ENCODE results near the gene NAALADL2. TPM values are rescaled to one million over a fixed set of nuclear protein-coding genes. Genes with fewer than 3 reads are reported as not detected.

The NAALADL2 gene
- total RNA-seq, 1 donor from 2014 or later = 12.5 TPM

DNA sequence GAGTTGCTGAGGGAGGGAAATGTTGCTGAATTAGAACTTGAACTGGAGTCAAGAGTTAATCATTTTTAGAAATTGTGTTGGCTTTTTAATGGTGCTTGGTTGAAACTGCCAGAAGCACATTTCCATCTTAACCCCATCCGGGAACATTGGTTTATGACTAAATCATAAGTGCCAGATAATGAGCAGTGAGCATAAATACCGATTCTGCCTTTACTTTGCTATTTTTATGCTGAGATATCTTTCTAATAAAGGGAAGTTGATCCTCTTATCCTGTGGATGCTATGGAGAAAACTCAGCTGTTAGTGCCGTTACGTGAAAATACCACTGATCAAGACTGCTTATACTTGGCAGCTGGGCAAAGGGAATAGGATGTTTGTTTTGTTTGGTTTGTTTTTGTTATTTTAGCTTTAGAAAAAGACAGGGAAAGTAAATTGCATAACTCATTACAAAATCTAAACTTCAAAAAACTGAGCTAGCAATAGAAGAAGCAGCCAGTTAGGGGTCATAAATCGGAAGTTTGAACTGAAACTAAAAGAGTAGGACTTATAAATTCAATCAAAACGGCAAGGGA lies 813.1 kb downstream of the NAALADL2 start:
- intact Hi-C loops (cut with DNase I) = no loop called here
- Histone ChIP-seq H3K36me3 (no peaks in the 10 kb centered on the region), H3K27ac (no peak overlapping the region), H3K27me3 (no peaks in the 10 kb centered on the region), H3K4me3 (peak overlapping the region; percentile 17 to 36), H3K4me1 (no peaks in the 10 kb centered on the region), H3K9me3 (no peaks in the 10 kb centered on the region)
- no peak for TF ChIP-seq POLR2AphosphoS5 (IDR thresholded peaks at IDR 0.05; ENCODE audit: insufficient read depth in 1 of 2, low read depth in 1 of 2)
- DNase-seq (ENCODE audit: extremely low spot score in 2 of 2) = no peak

DNA sequence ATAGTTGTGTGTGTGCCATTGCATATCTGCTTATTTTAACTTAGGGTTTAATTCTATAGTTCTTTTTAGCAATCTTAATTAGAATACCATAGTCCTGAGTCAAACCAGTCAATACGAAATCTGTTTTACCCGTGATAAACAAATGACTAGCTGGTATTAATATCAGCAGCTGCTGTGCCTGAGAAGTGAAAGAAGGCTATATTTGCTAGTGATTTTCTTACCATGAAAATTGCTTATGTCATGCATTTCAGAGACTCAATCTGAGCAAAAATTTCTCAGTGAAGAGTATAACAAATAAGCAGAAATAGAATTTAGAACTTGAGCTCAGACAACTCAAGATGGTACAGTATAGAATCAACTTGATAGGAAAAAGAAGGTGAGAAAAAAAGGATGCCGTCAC lies 820.4 kb downstream of the NAALADL2 start:
- TF ChIP-seq POLR2AphosphoS5 (IDR thresholded peaks at IDR 0.05; ENCODE audit: insufficient read depth in 1 of 2, low read depth in 1 of 2) = no peak
- TF ChIP-seq, protein P1, sequence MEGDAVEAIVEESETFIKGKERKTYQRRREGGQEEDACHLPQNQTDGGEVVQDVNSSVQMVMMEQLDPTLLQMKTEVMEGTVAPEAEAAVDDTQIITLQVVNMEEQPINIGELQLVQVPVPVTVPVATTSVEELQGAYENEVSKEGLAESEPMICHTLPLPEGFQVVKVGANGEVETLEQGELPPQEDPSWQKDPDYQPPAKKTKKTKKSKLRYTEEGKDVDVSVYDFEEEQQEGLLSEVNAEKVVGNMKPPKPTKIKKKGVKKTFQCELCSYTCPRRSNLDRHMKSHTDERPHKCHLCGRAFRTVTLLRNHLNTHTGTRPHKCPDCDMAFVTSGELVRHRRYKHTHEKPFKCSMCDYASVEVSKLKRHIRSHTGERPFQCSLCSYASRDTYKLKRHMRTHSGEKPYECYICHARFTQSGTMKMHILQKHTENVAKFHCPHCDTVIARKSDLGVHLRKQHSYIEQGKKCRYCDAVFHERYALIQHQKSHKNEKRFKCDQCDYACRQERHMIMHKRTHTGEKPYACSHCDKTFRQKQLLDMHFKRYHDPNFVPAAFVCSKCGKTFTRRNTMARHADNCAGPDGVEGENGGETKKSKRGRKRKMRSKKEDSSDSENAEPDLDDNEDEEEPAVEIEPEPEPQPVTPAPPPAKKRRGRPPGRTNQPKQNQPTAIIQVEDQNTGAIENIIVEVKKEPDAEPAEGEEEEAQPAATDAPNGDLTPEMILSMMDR (IDR thresholded peaks at IDR 0.05) = no peak
- TF ChIP-seq POLR2A (IDR thresholded peaks at IDR 0.05) = no peak
- intact Hi-C loops (cut with DNase I) = no loop called here

DNA sequence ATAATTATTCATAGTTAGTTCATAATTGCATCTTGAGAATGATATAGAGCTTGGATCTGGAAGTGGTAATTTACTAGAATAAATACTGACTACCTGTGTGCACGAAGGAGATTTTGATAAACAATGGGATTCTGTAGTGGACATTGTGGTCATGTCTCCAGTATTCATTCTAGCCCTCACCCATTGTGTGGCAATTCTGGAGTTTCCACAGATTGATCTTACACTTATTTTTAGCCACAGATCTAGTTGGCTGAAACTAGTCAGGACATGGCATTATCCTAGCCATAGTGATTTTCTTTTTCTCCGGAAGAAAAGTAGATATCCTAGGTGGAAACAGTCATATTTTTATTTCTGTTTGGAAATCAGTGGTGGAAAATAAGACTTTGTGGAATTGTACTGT lies 833.1 kb downstream of the NAALADL2 start:
- no peaks in the 10 kb centered on the region for H3K9me3 ChIP-seq
- H3K4me3 ChIP-seq = no peak overlapping the region
- intact Hi-C loops (cut with DNase I) = no loop called here
- no peak for DNase-seq (ENCODE audit: extremely low spot score in 2 of 2)
- no peaks in the 10 kb centered on the region for H3K27me3 ChIP-seq
- H3K27ac ChIP-seq = no peak overlapping the region
- H3K4me1 ChIP-seq = no peaks in the 10 kb centered on the region
- no peaks in the 10 kb centered on the region for H3K36me3 ChIP-seq
- TF ChIP-seq, protein P1 (IDR thresholded peaks at IDR 0.05) = no peak
- no peak for TF ChIP-seq POLR2A (IDR thresholded peaks at IDR 0.05)
- no peak for TF ChIP-seq POLR2AphosphoS5 (IDR thresholded peaks at IDR 0.05; ENCODE audit: insufficient read depth in 1 of 2, low read depth in 1 of 2)

More for the DNA sequence above, 820.4 kb downstream of the NAALADL2 start:
- DNase-seq (ENCODE audit: extremely low spot score in 2 of 2) = no peak
- H3K27ac ChIP-seq = no peak overlapping the region
- H3K9me3 ChIP-seq = no peaks in the 10 kb centered on the region
- H3K4me1 ChIP-seq = no peaks in the 10 kb centered on the region
- no peak overlapping the region for H3K4me3 ChIP-seq
- no peaks in the 10 kb centered on the region for H3K36me3 ChIP-seq
- H3K27me3 ChIP-seq = no peaks in the 10 kb centered on the region

DNA sequence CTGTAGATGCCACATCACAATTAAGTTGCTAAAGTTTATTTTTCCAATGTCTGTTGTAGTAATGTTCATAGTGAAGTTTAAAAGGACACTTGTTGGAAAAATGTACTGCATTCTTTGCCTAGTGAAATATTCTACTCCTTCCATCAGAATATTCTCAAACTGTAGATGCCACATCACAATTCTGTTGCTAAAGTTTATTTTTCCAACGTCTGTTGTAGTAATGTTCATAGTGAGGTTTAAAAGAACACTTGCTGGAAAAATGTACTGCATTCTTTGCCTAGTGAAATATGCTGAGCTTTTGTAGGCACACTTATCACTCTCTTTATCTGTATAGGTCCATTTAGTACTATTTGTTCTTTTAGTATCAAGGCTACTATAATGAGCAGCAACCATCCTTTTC lies 836.1 kb downstream of the NAALADL2 start:
- Histone ChIP-seq H3K27ac (no peak overlapping the region), H3K27me3 (no peaks in the 10 kb centered on the region), H3K36me3 (no peaks in the 10 kb centered on the region), H3K4me1 (no peaks in the 10 kb centered on the region), H3K4me3 (no peak overlapping the region), H3K9me3 (no peaks in the 10 kb centered on the region)
- no peak for DNase-seq (ENCODE audit: extremely low spot score in 2 of 2)
- TF ChIP-seq POLR2AphosphoS5 (IDR thresholded peaks at IDR 0.05; ENCODE audit: insufficient read depth in 1 of 2, low read depth in 1 of 2) (no peak), POLR2A (IDR thresholded peaks at IDR 0.05) (no peak)
- TF ChIP-seq, protein P1 (IDR thresholded peaks at IDR 0.05) = no peak
- intact Hi-C loops (cut with DNase I) = no loop called here

DNA sequence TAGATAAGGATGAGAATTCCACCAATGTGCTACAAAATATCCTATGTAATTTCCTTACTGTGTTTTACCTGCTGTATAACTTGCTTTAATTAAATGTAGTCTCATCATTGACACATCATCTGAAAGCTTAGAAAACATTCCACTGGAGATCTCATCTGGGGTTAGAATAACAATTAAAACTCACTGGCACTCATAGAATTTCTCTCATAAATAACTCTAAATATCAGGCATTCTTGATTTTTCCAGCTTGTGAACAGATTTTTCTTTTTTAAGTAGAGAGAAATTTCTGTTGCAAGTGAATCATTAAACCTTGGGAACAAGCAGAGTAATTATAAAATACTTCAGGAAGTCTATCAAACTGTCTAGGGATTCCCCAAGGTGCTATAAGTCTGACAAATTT lies 843.8 kb downstream of the NAALADL2 start:
- no peak for DNase-seq (ENCODE audit: extremely low spot score in 2 of 2)
- Histone ChIP-seq H3K27ac (no peak overlapping the region), H3K27me3 (no peaks in the 10 kb centered on the region), H3K36me3 (no peaks in the 10 kb centered on the region), H3K4me1 (no peaks in the 10 kb centered on the region), H3K4me3 (no peak overlapping the region), H3K9me3 (no peaks in the 10 kb centered on the region)
- intact Hi-C loops (cut with DNase I) = no loop called here
- TF ChIP-seq, protein P1 (IDR thresholded peaks at IDR 0.05) = no peak
- TF ChIP-seq POLR2A (IDR thresholded peaks at IDR 0.05) (no peak), POLR2AphosphoS5 (IDR thresholded peaks at IDR 0.05; ENCODE audit: insufficient read depth in 1 of 2, low read depth in 1 of 2) (no peak)

Measured in vagina (tissue), 2 donors.